ENCODE data around the gene SNRNP48. TPM values are rescaled to one million over a fixed set of nuclear protein-coding genes. Genes with fewer than 3 reads are reported as not detected.

Gene SNRNP48
- 13.2 and 14.4 TPM in 2 replicates for total RNA-seq (2014; rRNA removed; shearing (Covaris generic))
- 13.6 and 19.3 TPM in 2 replicates for polyA plus RNA-seq (2014; cell fraction: nucleus; rRNA removed)

- peak; percentile 79 for DNase-seq (ENCODE audit: extremely low read depth, low read depth)
These were observed at the start of gene SNRNP48 for GRCh38 chr6:7589949-7590917. Gene SNRNP48 (plus strand): TSS chr6:7590198. CDS start chr6:7590258, 60 bp downstream.

GRCh38 chr6:7540595-7540994 is 49.4 kb upstream of the SNRNP48 start:
- no peak for DNase-seq (ENCODE audit: extremely low read depth, low read depth)

GRCh38 chr6:7541175-7542064 is 48.6 kb upstream of the SNRNP48 start, which contains the start of gene DSP:
Gene DSP (plus strand): TSS chr6:7541671. CDS start chr6:7541916, 245 bp downstream.
- DNase-seq (ENCODE audit: extremely low read depth, low read depth) = no peak

- no peak for DNase-seq (ENCODE audit: extremely low read depth, low read depth)
These were observed 47.7 kb upstream of the SNRNP48 start for GRCh38 chr6:7542065-7542873.

GRCh38 chr6:7542874-7543624 is 46.9 kb upstream of the SNRNP48 start:
- no peak for DNase-seq (ENCODE audit: extremely low read depth, low read depth)

GRCh38 chr6:7543789-7544424 is 46.1 kb upstream of the SNRNP48 start:
- DNase-seq (ENCODE audit: extremely low read depth, low read depth) = no peak

- DNase-seq (ENCODE audit: extremely low read depth, low read depth) = no peak
These were observed 45.4 kb upstream of the SNRNP48 start for GRCh38 chr6:7544597-7544996.

- no peak for DNase-seq (ENCODE audit: extremely low read depth, low read depth)
These were observed 44.5 kb upstream of the SNRNP48 start for GRCh38 chr6:7545316-7546019.

GRCh38 chr6:7546020-7546369 is 44.0 kb upstream of the SNRNP48 start:
- DNase-seq (ENCODE audit: extremely low read depth, low read depth) = no peak

- no peak for DNase-seq (ENCODE audit: extremely low read depth, low read depth)
These were observed 43.6 kb upstream of the SNRNP48 start for GRCh38 chr6:7546383-7546782.

- no peak for DNase-seq (ENCODE audit: extremely low read depth, low read depth)
These were observed 43.1 kb upstream of the SNRNP48 start for GRCh38 chr6:7546896-7547295.

- DNase-seq (ENCODE audit: extremely low read depth, low read depth) = no peak
These were observed 42.7 kb upstream of the SNRNP48 start for GRCh38 chr6:7547315-7547714.

- DNase-seq (ENCODE audit: extremely low read depth, low read depth) = no peak
These were observed 39.6 kb upstream of the SNRNP48 start for GRCh38 chr6:7550433-7550801.

GRCh38 chr6:7554533-7555275 is 35.3 kb upstream of the SNRNP48 start:
- DNase-seq (ENCODE audit: extremely low read depth, low read depth) = no peak

GRCh38 chr6:7555671-7556070 is 34.3 kb upstream of the SNRNP48 start:
- DNase-seq (ENCODE audit: extremely low read depth, low read depth) = no peak

GRCh38 chr6:7556394-7557106 is 33.4 kb upstream of the SNRNP48 start:
- no peak for DNase-seq (ENCODE audit: extremely low read depth, low read depth)

- DNase-seq (ENCODE audit: extremely low read depth, low read depth) = no peak
These were observed 32.3 kb upstream of the SNRNP48 start for GRCh38 chr6:7557652-7558051.
